HFFc6 (cell line): ENCODE results near the gene CLN6. TPM values are rescaled to one million over a fixed set of nuclear protein-coding genes. Genes with fewer than 3 reads are reported as not detected.
"Not testable (repeated sequence)": the region's sequence is repeated elsewhere in the genome, so short reads cannot be mapped to it uniquely, and the experiment has no call there.

Experiments used
- DNase-seq: peaks from one replicate; pipeline ENCODE4 v3.0.0-alpha.2; 2018
- H3K27ac Mint-ChIP-seq: 2 replicates; pipeline ENCODE4 v1.8.0; 2020; ENCODE audit warnings: mild to moderate bottlenecking, mixed read lengths
- H3K27me3 Mint-ChIP-seq: 2 replicates; pipeline ENCODE4 v1.8.0; 2021; ENCODE audit warnings: mild to moderate bottlenecking, moderate library complexity, mixed read lengths; ENCODE audit not compliant: insufficient read depth
- H3K36me3 Mint-ChIP-seq: 2 replicates; pipeline ENCODE4 v1.8.0; 2021; ENCODE audit warnings: low read depth, mixed read lengths
- H3K4me1 Mint-ChIP-seq: 2 replicates; pipeline ENCODE4 v1.8.0; 2020; ENCODE audit warnings: low read depth, mixed read lengths
- H3K4me3 Mint-ChIP-seq: 2 replicates; pipeline ENCODE4 v1.8.0; 2020; ENCODE audit warnings: mild to moderate bottlenecking, moderate library complexity, mixed read lengths
- H3K9me3 Mint-ChIP-seq: 2 replicates; pipeline ENCODE4 v1.8.0; 2020; ENCODE audit warnings: mild to moderate bottlenecking, mixed read lengths
- CTCF ChIP-seq: fragments of 200-600 bp; sonication (generic); IDR thresholded peaks from 2 replicates; pipeline ENCODE4 v1.5.0; 2021; ENCODE audit warnings: antibody characterized with exemption, mild to moderate bottlenecking
- total RNA-seq, 6 experiments: library from RNA; stranded (reverse); fragmentation: NEBNext Ultra II Directional; extraction: Animal tissue kit (Norgen Biotek cat#: 25700); gene quantifications; 2 replicates in 1 of 6; 3 replicates in 5 of 6; pipeline ENCODE4 v1.2.3, GENCODE V29; 2021

Gene CLN6
- total RNA-seq, 6 experiments from 2014 or later, result 26.0 to 45.0 (median 37.1) TPM

- H3K27me3 Mint-ChIP-seq, result no peaks in the 10 kb centered on the region
- peaks cover 12% of the 10 kb centered on the region for H3K36me3 Mint-ChIP-seq
- H3K9me3 Mint-ChIP-seq, result no peaks in the 10 kb centered on the region
Measured at GRCh38 chr15:68213991-68214837, 15.3 kb downstream of the CLN6 start.

GRCh38 chr15:68213491-68213845 lies 16.1 kb downstream of the CLN6 start:
- not testable (repeated sequence) for H3K36me3 Mint-ChIP-seq, H3K4me1 Mint-ChIP-seq, H3K9me3 Mint-ChIP-seq, H3K27me3 Mint-ChIP-seq, DNase-seq, H3K27ac Mint-ChIP-seq, H3K4me3 Mint-ChIP-seq

More at GRCh38 chr15:68213991-68214837, 15.3 kb downstream of the CLN6 start:
- Mint-ChIP-seq H3K27ac (no peak overlapping the region), H3K4me3 (no peak overlapping the region), H3K4me1 (no peaks in the 10 kb centered on the region)
- no peak for TF ChIP-seq CTCF
- no peak for DNase-seq

GRCh38 chr15:68211656-68212320 lies 17.7 kb downstream of the CLN6 start:
- H3K27me3 Mint-ChIP-seq, result peaks cover 1% of the 10 kb centered on the region
- H3K9me3 Mint-ChIP-seq, result no peaks in the 10 kb centered on the region
- no peak for TF ChIP-seq CTCF
- no peak overlapping the region for H3K27ac Mint-ChIP-seq
- no peaks in the 10 kb centered on the region for H3K4me1 Mint-ChIP-seq
- H3K4me3 Mint-ChIP-seq, result no peak overlapping the region
- no peaks in the 10 kb centered on the region for H3K36me3 Mint-ChIP-seq
- DNase-seq, result no peak

- Mint-ChIP-seq H3K27ac (no peak overlapping the region), H3K36me3 (no peaks in the 10 kb centered on the region), H3K9me3 (no peaks in the 10 kb centered on the region)
Measured at GRCh38 chr15:68210821-68211655, 18.5 kb downstream of the CLN6 start.

GRCh38 chr15:68210409-68210756 lies 19.1 kb downstream of the CLN6 start:
- no peak for TF ChIP-seq CTCF
- Mint-ChIP-seq H3K4me1 (no peaks in the 10 kb centered on the region), H3K27ac (no peak overlapping the region), H3K9me3 (no peaks in the 10 kb centered on the region), H3K4me3 (no peak overlapping the region), H3K27me3 (peaks cover 1% of the 10 kb centered on the region), H3K36me3 (no peaks in the 10 kb centered on the region)
- DNase-seq, result no peak

More at GRCh38 chr15:68210821-68211655, 18.5 kb downstream of the CLN6 start:
- Mint-ChIP-seq H3K4me1 (no peaks in the 10 kb centered on the region), H3K27me3 (peaks cover 1% of the 10 kb centered on the region), H3K4me3 (no peak overlapping the region)
- TF ChIP-seq CTCF, result peak; percentile 92
- DNase-seq, result peak; percentile 32
